Measurements from ENCODE around the gene EVC2.

- TF ChIP-seq, protein P1, sequence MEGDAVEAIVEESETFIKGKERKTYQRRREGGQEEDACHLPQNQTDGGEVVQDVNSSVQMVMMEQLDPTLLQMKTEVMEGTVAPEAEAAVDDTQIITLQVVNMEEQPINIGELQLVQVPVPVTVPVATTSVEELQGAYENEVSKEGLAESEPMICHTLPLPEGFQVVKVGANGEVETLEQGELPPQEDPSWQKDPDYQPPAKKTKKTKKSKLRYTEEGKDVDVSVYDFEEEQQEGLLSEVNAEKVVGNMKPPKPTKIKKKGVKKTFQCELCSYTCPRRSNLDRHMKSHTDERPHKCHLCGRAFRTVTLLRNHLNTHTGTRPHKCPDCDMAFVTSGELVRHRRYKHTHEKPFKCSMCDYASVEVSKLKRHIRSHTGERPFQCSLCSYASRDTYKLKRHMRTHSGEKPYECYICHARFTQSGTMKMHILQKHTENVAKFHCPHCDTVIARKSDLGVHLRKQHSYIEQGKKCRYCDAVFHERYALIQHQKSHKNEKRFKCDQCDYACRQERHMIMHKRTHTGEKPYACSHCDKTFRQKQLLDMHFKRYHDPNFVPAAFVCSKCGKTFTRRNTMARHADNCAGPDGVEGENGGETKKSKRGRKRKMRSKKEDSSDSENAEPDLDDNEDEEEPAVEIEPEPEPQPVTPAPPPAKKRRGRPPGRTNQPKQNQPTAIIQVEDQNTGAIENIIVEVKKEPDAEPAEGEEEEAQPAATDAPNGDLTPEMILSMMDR (optimal IDR thresholded peaks at IDR 0.05 in 1 of 3, IDR thresholded peaks at IDR 0.05 in 1 of 3, conservative IDR thresholded peaks at IDR 0.05 in 1 of 3; ENCODE audit: extremely low read depth in 1 of 3, insufficient read depth in 2 of 3, low read length in 3 of 3), result no peak
- no peak for TF ChIP-seq EZH2 (IDR thresholded peaks at IDR 0.05; ENCODE audit: low read length)
Observed at GRCh38 chr4:5524446-5525299, 183.7 kb downstream of the EVC2 start.
